ENCODE results near the gene PKIG.

DNA sequence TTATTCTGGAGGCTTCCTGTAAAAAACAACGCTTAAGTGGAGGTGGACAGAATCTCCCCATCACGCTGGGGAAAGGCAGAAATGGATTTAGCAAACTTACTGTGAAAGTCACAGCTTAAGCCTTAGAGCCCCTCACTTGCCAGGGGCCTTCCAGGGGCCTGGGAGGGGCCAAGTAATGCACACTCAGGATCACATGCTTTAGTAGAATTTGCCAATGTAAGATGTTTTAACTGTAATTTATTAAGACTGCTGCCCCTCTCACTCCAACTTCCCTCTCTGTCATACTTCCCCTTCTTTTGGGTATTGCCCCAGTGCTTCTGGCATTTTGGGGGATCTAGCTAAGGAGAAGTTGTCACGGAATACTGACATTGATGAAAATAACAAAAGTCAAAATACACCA, 81.8 kb downstream of the PKIG start:
- TF ChIP-seq POLR2A (IDR thresholded peaks at IDR 0.05; ENCODE audit: low read depth): no peak
- TF ChIP-seq, protein P1, sequence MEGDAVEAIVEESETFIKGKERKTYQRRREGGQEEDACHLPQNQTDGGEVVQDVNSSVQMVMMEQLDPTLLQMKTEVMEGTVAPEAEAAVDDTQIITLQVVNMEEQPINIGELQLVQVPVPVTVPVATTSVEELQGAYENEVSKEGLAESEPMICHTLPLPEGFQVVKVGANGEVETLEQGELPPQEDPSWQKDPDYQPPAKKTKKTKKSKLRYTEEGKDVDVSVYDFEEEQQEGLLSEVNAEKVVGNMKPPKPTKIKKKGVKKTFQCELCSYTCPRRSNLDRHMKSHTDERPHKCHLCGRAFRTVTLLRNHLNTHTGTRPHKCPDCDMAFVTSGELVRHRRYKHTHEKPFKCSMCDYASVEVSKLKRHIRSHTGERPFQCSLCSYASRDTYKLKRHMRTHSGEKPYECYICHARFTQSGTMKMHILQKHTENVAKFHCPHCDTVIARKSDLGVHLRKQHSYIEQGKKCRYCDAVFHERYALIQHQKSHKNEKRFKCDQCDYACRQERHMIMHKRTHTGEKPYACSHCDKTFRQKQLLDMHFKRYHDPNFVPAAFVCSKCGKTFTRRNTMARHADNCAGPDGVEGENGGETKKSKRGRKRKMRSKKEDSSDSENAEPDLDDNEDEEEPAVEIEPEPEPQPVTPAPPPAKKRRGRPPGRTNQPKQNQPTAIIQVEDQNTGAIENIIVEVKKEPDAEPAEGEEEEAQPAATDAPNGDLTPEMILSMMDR (IDR thresholded peaks at IDR 0.05): no peak
- no peak for TF ChIP-seq EP300 (IDR thresholded peaks at IDR 0.05)

All from esophagus muscularis mucosa (tissue), 4 donors.